Progenitor cell of endocrine pancreas (in vitro differentiated cells): ENCODE results near the gene CUX1. TPM values are rescaled to one million over a fixed set of nuclear protein-coding genes. Genes with fewer than 3 reads are reported as not detected.

Experiments used
- DNase-seq: peaks from one replicate; pipeline ENCODE4 v3.0.0; 2021; ENCODE audit warnings: low spot score; ENCODE audit not compliant: unreplicated experiment
- H3K27ac Mint-ChIP-seq: 2 replicates; pipeline ENCODE4 v1.8.0; 2021; ENCODE audit warnings: mild to moderate bottlenecking, moderate library complexity, mixed read lengths
- H3K27me3 Mint-ChIP-seq: 2 replicates; pipeline ENCODE4 v1.8.0; 2021; ENCODE audit warnings: mixed read lengths
- H3K36me3 Mint-ChIP-seq: 2 replicates; pipeline ENCODE4 v1.8.0; 2022; ENCODE audit warnings: mixed read lengths; ENCODE audit not compliant: insufficient read depth
- H3K4me1 Mint-ChIP-seq: 2 replicates; pipeline ENCODE4 v1.8.0; 2021; ENCODE audit warnings: low read depth, mixed read lengths
- H3K4me3 Mint-ChIP-seq: 2 replicates; pipeline ENCODE4 v1.8.0; 2021; ENCODE audit warnings: low read depth, mild to moderate bottlenecking, moderate library complexity, mixed read lengths
- H3K9me3 Mint-ChIP-seq: 2 replicates; pipeline ENCODE4 v1.8.0; 2021; ENCODE audit warnings: low read depth, mixed read lengths
- CTCF ChIP-seq: fragments of 200-600 bp; sonication (generic); IDR thresholded peaks from one replicate; pipeline ENCODE4 v1.5.0; 2021; ENCODE audit warnings: antibody characterized with exemption, mild to moderate bottlenecking; ENCODE audit not compliant: unreplicated experiment
- total RNA-seq: library from RNA; stranded (reverse); gene quantifications from 2 replicates; pipeline ENCODE4 v1.2.1, GENCODE V29; 2021

Gene CUX1
- total RNA-seq, 1 donor from 2014 or later: 103 TPM

DNA sequence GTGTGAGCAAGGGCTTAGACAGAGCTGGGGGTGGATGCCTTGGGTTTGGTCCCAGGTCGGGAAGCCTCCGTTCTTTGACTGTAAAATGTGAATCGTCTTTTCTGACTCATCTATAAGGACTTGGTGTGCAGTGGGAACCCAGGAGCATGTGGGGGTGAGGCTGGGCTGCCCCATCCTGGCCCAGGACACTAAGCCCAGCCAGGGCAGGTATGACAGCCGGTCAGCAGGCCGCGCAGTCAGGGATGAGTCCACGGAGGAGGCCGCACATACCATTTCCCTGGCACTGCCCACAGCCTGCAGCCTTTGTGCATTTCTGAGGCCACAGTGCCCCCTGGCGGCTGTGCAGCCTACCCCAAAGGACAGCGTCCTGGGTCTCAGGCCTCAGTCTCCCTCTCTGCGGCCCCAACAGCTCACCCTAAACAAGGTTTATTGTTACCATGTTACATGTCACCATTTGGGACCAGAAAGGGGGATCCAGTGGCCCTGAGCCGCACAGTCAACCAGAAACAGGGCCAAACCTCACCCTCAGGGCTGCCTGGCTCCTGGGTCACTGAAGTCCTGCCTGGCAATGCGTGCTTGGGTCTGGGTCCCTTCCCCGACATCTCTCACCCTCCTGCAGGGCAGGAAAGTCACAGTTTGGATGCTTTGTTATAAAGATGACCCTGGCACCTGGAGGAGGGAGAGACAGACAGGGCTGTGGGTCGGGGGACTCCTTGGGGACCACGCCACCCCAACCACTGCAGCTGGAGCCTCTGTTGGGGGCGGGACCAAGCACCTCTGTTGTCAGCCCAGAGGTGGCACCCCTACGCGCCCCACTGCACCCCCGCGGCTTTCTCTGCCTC lies 454.9 kb downstream of the CUX1 start:
- Mint-ChIP-seq H3K27ac (peak overlapping the region; percentile 81), H3K27me3 (peaks cover 6% of the 10 kb centered on the region), H3K36me3 (no peaks in the 10 kb centered on the region), H3K4me1 (no peaks in the 10 kb centered on the region), H3K4me3 (no peak overlapping the region), H3K9me3 (no peaks in the 10 kb centered on the region)
- DNase-seq: peak; percentile 76
- peak; percentile 94 for TF ChIP-seq CTCF

DNA sequence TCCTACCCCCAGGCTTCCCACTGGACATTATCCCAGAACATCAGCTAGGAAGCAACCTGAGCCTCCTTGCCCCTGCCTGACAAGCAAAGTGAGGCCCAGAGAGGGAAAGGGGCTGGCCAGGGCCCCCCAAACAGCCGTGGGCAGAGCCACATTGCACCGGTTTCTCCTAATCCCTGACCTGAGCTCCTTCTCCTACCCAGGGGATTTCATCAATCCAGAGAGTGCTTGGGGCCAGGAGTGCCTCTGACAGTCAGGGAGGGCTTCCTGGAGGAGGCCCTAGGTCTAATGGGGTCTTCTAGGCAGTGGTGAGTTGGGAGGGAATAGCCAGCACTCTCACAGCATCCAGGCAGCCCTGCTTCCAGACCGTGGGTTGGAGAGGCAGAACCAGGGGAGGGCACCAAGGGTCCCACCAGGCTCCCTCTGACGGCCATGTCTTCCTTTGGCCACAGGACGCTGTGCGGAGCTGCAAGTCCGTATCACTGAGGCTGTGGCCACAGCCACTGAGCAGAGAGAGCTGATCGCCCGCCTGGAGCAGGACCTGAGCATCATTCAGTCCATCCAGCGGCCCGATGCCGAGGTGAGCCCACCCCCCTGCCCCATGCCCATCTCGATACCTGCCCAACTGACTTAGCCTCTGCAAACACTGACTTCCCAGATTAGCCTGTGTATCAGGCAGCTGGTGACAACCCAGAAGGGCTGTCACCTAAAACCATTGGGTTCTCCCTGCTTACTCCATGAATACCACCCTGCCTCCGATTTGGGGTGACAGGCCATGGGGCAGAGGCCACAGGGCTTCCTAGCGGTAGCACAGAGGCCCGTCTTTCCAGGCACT lies 455.7 kb downstream of the CUX1 start:
- H3K27me3 Mint-ChIP-seq: peaks cover 4% of the 10 kb centered on the region
- H3K36me3 Mint-ChIP-seq: no peaks in the 10 kb centered on the region
- no peak overlapping the region for H3K4me3 Mint-ChIP-seq
- H3K27ac Mint-ChIP-seq: no peak overlapping the region
- TF ChIP-seq CTCF: no peak
- no peaks in the 10 kb centered on the region for H3K9me3 Mint-ChIP-seq
- H3K4me1 Mint-ChIP-seq: no peaks in the 10 kb centered on the region
- DNase-seq: no peak

DNA sequence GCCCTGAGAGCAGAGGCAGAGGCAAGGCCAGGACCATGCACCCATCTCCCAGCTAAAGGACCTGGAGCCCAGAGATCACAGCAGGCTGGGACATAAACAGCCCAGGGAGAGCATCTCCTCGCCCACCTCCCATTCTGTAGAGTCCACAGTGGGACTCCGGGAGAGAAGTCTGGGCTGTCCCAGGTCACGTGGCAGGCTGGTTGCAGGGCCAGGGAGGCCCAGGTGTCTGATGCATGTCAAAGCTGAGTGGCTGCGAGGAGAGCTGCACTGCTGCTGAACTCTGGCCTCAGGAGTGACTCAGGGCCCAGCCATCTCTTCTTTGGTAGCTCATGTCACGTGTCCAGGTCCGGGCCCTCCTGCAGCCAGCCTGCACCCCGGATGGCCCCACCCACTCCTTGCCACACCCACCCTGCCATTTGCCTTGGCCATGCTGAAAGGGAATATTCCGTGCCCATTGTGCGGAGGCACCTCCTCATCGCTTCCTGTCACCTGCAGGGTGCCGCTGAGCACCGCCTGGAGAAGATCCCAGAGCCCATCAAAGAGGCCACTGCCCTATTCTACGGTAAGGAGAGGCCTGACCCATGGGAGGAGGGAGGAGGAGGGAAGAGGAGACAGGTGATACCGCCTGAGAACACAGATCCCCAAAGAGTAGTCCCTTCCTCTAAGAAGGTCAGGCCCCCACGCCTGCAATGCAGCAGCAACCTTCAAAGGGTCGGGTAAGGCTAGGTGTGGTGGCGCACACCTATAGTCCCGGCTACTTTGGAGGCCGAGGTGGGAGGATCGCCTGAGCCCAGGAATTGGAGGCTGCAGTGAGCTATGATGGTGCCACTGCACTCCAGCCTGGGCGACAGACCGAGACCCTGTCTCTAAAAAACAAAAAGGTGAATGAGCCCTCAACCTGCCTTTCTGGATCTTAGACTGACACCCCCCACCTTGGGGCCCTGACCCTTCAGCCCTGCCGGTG lies 456.6 kb downstream of the CUX1 start:
- Mint-ChIP-seq H3K27me3 (no peaks in the 10 kb centered on the region), H3K4me3 (no peak overlapping the region)
- no peak for DNase-seq

DNA sequence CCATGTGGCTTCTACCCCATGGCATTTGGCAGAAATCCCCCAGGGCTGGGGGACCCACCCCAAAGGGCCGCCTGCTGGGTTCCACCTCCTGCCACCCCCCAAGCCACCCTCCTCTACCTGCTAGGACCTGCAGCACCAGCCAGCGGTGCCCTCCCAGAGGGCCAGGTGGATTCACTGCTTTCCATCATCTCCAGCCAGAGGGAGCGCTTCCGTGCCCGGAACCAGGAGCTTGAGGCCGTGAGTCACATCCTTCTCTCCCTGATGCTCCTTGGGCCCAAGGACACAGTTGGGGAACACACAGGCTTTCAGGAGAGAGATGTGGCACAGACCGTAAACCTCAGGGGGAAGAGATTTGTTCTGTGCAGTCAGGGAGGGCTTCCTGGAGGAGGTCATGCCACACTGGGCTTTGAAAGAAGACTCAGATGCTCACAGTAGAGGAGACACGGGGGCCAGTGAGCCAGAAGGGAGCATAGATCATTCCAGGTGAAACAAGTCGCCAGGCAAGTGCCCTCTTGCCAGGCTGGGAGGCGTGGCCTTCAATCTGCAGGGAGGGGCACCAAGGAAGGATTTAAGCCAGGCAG lies 457.8 kb downstream of the CUX1 start:
- Mint-ChIP-seq H3K4me1 (peaks cover 2% of the 10 kb centered on the region), H3K4me3 (no peak overlapping the region), H3K27me3 (no peaks in the 10 kb centered on the region), H3K36me3 (no peaks in the 10 kb centered on the region), H3K27ac (no peak overlapping the region), H3K9me3 (no peaks in the 10 kb centered on the region)
- DNase-seq: no peak
- no peak for TF ChIP-seq CTCF

More for the DNA sequence above, 456.6 kb downstream of the CUX1 start:
- Mint-ChIP-seq H3K27ac (no peak overlapping the region), H3K36me3 (no peaks in the 10 kb centered on the region), H3K9me3 (no peaks in the 10 kb centered on the region), H3K4me1 (no peaks in the 10 kb centered on the region)
- TF ChIP-seq CTCF: no peak
